Hippocampal formation (tissue), 2 donors: ENCODE data around the gene KNTC1.
"Not testable (repeated sequence)": the region's sequence is repeated elsewhere in the genome, so short reads cannot be mapped to it uniquely, and the experiment has no call there.

Source experiments
- DNase-seq, 2 donors: peaks; one replicate each; lab custom pipeline; 2025; lab: John Stamatoyannopoulos, UW

Gene KNTC1

GRCh38 chr12:122563361-122563760 is 36.3 kb downstream of the KNTC1 start:
- no peak for DNase-seq

GRCh38 chr12:122566816-122567215 is 39.8 kb downstream of the KNTC1 start:
- DNase-seq, result not testable (repeated sequence)

- DNase-seq, result no peak
Measured at GRCh38 chr12:122569288-122569687, 42.2 kb downstream of the KNTC1 start.

GRCh38 chr12:122570006-122570405 is 43.0 kb downstream of the KNTC1 start:
- not testable (repeated sequence) for DNase-seq

- DNase-seq, result no peak
Measured at GRCh38 chr12:122571821-122572220, 44.8 kb downstream of the KNTC1 start.

- DNase-seq, result not testable (repeated sequence)
Measured at GRCh38 chr12:122583294-122583693, 56.2 kb downstream of the KNTC1 start.

GRCh38 chr12:122584177-122584863 is 57.3 kb downstream of the KNTC1 start:
- DNase-seq, result no peak

GRCh38 chr12:122590990-122591389 is 63.9 kb downstream of the KNTC1 start:
- no peak for DNase-seq

GRCh38 chr12:122591966-122592365 is 64.9 kb downstream of the KNTC1 start:
- DNase-seq, result not testable (repeated sequence)

- not testable (repeated sequence) for DNase-seq
Measured at GRCh38 chr12:122592543-122592942, 65.5 kb downstream of the KNTC1 start.

- no peak for DNase-seq
Measured at GRCh38 chr12:122593910-122594309, 66.9 kb downstream of the KNTC1 start.

GRCh38 chr12:122596838-122597237 is 69.8 kb downstream of the KNTC1 start:
- no peak for DNase-seq

GRCh38 chr12:122602456-122602855 is 75.4 kb downstream of the KNTC1 start:
- DNase-seq, result no peak

GRCh38 chr12:122604993-122605392 is 77.9 kb downstream of the KNTC1 start:
- no peak for DNase-seq

GRCh38 chr12:122609732-122610131 is 82.7 kb downstream of the KNTC1 start:
- no peak for DNase-seq

GRCh38 chr12:122610207-122610606 is 83.2 kb downstream of the KNTC1 start:
- DNase-seq, result no peak

- no peak for DNase-seq
Measured at GRCh38 chr12:122610911-122611310, 83.9 kb downstream of the KNTC1 start.

- no peak for DNase-seq
Measured at GRCh38 chr12:122614839-122615238, 87.8 kb downstream of the KNTC1 start.

- DNase-seq, result no peak
Measured at GRCh38 chr12:122615780-122616179, 88.7 kb downstream of the KNTC1 start.

GRCh38 chr12:122635471-122635870 is 108.4 kb downstream of the KNTC1 start:
- no peak for DNase-seq

GRCh38 chr12:122643207-122643805 is 116.3 kb downstream of the KNTC1 start:
- DNase-seq, result no peak

- DNase-seq, result no peak
Measured at GRCh38 chr12:122646517-122647217, 119.6 kb downstream of the KNTC1 start.
